ENCODE data around the gene POU2F3. TPM values are rescaled to one million over a fixed set of nuclear protein-coding genes. Genes with fewer than 3 reads are reported as not detected.
A peak's percentile ranks its signal among the peaks of the same experiment; 100 is the strongest.
"Not testable (repeated sequence)": the region's sequence is repeated elsewhere in the genome, so short reads cannot be mapped to it uniquely, and the experiment has no call there.

POU2F3 gene
- total RNA-seq, 1 experiment from 2014 or later: 0.62 TPM

DNA sequence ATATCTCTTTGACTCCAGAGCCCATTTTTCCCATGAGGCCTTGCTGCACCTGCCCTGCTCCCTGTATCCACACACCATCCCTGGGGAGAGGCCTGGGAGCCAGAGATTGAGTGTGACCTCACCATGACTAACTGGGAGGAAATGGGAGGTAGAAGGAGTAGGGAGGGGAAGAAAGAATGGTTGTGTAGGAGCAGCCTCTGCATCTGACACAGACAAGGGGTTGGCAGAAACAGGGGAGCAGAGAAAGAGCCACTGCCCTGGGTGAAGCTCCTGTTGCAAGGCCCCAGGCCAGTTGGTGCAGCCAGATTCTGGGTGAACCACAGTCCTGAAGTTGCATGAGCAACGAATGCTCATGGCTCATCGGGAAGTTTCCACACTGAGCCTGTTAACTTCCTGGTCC lies 32.4 kb downstream of the POU2F3 start:
- POLR2A ChIA-PET (ENCODE audit: unreplicated experiment): no interaction called here
- ATAC-seq: peak; percentile 99
- TF ChIP-seq EZH2 (IDR thresholded peaks at IDR 0.05; ENCODE audit: low read length, unreplicated experiment): no peak

DNA sequence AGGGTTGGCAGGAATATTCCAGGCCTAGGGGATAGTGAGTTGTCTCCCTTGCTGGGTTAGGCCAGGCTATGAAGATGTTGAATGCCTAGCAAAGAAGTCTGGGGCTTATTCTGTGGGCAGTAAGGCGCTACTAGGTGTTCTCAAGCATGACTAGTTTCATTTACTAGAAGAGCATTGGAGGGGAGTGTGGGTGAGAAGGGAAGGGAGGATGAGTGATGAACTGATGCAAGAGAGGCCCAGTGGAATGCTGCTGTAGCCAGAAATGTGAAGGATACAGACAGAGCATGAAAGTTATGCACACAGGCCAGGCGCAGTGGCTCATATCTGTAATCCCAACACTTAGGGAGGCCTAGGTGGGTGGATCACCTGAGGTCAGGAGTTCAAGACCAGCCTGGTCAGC lies 33.5 kb downstream of the POU2F3 start:
- H3K4me3 ChIP-seq (ENCODE audit: low read length): no peak overlapping the region
- no peaks in the 10 kb centered on the region for H3K36me3 ChIP-seq (ENCODE audit: low read depth, low read length)
- BruUV-seq (replicated peaks): no TSS peak
- ChIA-PET CTCF (no interaction called here), POLR2A (ENCODE audit: unreplicated experiment) (no interaction called here)
- no peaks in the 10 kb centered on the region for H3K9me3 ChIP-seq (ENCODE audit: low read length)
- intact Hi-C loops (cut with micrococcal nuclease): no loop called here
- no peak for ATAC-seq
- H3K79me2 ChIP-seq (ENCODE audit: low read length): no peaks in the 10 kb centered on the region
- H3K4me2 ChIP-seq (ENCODE audit: low read length): no peak overlapping the region
- no peak overlapping the region for H3K9ac ChIP-seq (ENCODE audit: low read length)
- DNase-seq: no peak
- H2AFZ ChIP-seq (ENCODE audit: low read length): no peak overlapping the region
- H3K4me1 ChIP-seq (ENCODE audit: insufficient read depth, low read length): peaks cover 10% of the 10 kb centered on the region
- H3F3A ChIP-seq (ENCODE audit: low read length, unreplicated experiment): no peaks in the 10 kb centered on the region
- H3K27me3 ChIP-seq (ENCODE audit: low read length): peaks cover 15% of the 10 kb centered on the region
- TF ChIP-seq, protein P1, sequence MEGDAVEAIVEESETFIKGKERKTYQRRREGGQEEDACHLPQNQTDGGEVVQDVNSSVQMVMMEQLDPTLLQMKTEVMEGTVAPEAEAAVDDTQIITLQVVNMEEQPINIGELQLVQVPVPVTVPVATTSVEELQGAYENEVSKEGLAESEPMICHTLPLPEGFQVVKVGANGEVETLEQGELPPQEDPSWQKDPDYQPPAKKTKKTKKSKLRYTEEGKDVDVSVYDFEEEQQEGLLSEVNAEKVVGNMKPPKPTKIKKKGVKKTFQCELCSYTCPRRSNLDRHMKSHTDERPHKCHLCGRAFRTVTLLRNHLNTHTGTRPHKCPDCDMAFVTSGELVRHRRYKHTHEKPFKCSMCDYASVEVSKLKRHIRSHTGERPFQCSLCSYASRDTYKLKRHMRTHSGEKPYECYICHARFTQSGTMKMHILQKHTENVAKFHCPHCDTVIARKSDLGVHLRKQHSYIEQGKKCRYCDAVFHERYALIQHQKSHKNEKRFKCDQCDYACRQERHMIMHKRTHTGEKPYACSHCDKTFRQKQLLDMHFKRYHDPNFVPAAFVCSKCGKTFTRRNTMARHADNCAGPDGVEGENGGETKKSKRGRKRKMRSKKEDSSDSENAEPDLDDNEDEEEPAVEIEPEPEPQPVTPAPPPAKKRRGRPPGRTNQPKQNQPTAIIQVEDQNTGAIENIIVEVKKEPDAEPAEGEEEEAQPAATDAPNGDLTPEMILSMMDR (conservative IDR thresholded peaks at IDR 0.05; ENCODE audit: low read depth, low read length): no peak
- TF ChIP-seq EZH2phosphoT487 (IDR thresholded peaks at IDR 0.05; ENCODE audit: borderline replicate concordance, low read length) (no peak), EZH2 (IDR thresholded peaks at IDR 0.05; ENCODE audit: low read length, unreplicated experiment) (no peak)
- no peaks in the 10 kb centered on the region for H3K9me2 ChIP-seq (replicated peaks; ENCODE audit: low read length)
- no peak overlapping the region for H3K27ac ChIP-seq (ENCODE audit: low read length)
- H4K20me1 ChIP-seq (ENCODE audit: low read length): no peaks in the 10 kb centered on the region

More for the DNA sequence above, 32.4 kb downstream of the POU2F3 start:
- intact Hi-C loops (cut with micrococcal nuclease): no loop called here
- Histone ChIP-seq H2AFZ (ENCODE audit: low read length) (peak overlapping the region; percentile 37; the same call in 1 of the 2 replicates), H3K9me2 (replicated peaks; ENCODE audit: low read length) (no peaks in the 10 kb centered on the region), H3K79me2 (ENCODE audit: low read length) (no peaks in the 10 kb centered on the region), H3K27ac (ENCODE audit: low read length) (peak overlapping the region; percentile 27), H3K9me3 (ENCODE audit: low read length) (no peaks in the 10 kb centered on the region), H3K36me3 (ENCODE audit: low read depth, low read length) (no peaks in the 10 kb centered on the region), H3K4me2 (ENCODE audit: low read length) (peak overlapping the region; percentile 31), H3K4me1 (ENCODE audit: insufficient read depth, low read length) (peaks cover 10% of the 10 kb centered on the region), H3K27me3 (ENCODE audit: low read length) (peaks cover 18% of the 10 kb centered on the region), H3K9ac (ENCODE audit: low read length) (no peak overlapping the region), H3K4me3 (ENCODE audit: low read length) (no peak overlapping the region), H4K20me1 (ENCODE audit: low read length) (no peaks in the 10 kb centered on the region), H3F3A (ENCODE audit: low read length, unreplicated experiment) (no peaks in the 10 kb centered on the region)
- BruUV-seq (replicated peaks): no TSS peak
- CTCF ChIA-PET: interaction anchor here (0.7 kb wide), 1 partner anchor 29 kb away, joined by 3 read pairs; no protein-coding TSS in a partner anchor
- peak; percentile 87 for DNase-seq

DNA sequence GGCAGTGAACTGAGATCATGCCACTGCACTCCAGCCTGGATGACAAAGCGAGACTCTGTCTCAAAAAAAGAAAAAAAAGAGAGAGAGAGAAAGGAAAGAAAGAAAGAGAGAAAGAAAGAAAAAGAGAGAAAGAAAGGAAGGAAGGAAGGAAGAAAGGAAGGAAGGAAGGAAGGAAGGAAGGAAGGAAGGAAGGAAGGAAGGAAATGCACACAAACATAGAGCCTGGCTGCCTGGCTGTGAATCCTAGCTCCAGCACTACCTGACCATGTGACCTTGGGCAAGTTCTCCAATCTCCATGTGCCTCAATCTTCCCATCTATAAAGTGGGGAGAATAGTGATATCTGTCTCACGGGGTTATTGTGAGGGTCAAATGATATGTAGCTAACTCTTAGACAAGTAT lies 34.0 kb downstream of the POU2F3 start:
- POLR2A ChIA-PET (ENCODE audit: unreplicated experiment); H3K9me2 ChIP-seq (replicated peaks; ENCODE audit: low read length); intact Hi-C loops (cut with micrococcal nuclease); CTCF ChIA-PET; BruUV-seq (replicated peaks); H2AFZ ChIP-seq (ENCODE audit: low read length); H3K36me3 ChIP-seq (ENCODE audit: low read depth, low read length); H4K20me1 ChIP-seq (ENCODE audit: low read length); H3K27ac ChIP-seq (ENCODE audit: low read length); H3K9ac ChIP-seq (ENCODE audit: low read length); DNase-seq; ATAC-seq; H3K9me3 ChIP-seq (ENCODE audit: low read length); H3K79me2 ChIP-seq (ENCODE audit: low read length); H3K4me3 ChIP-seq (ENCODE audit: low read length); H3F3A ChIP-seq (ENCODE audit: low read length, unreplicated experiment); H3K4me2 ChIP-seq (ENCODE audit: low read length): not testable (repeated sequence)
- Histone ChIP-seq H3K4me1 (ENCODE audit: insufficient read depth, low read length) (peaks cover 10% of the 10 kb centered on the region), H3K27me3 (ENCODE audit: low read length) (peaks cover 11% of the 10 kb centered on the region)

DNA sequence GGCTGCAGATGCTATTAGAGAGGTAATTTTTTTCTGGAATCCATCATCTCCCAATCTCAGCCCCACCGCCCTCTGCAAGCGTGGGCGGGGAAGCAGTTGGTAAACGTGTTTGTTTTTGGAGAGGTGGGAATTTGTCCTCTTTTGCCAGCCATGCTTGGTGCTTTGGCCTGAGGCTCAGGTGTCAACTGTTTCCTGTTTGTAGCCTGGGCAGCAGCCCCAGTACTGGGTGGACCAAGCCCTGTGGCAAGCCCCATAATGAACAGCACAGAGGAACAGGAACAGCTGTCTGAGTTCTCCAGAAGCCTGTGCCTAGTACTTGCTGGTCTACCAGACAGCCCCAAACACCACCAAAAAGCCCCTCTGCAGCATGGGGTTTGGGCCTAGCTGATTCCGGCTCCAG lies 39.6 kb downstream of the POU2F3 start:
- Histone ChIP-seq H2AFZ (ENCODE audit: low read length) (no peak overlapping the region), H3K27me3 (ENCODE audit: low read length) (peaks cover 4% of the 10 kb centered on the region), H3K4me1 (ENCODE audit: insufficient read depth, low read length) (no peaks in the 10 kb centered on the region), H3F3A (ENCODE audit: low read length, unreplicated experiment) (no peaks in the 10 kb centered on the region), H3K9me3 (ENCODE audit: low read length) (no peaks in the 10 kb centered on the region), H3K9ac (ENCODE audit: low read length) (no peak overlapping the region), H4K20me1 (ENCODE audit: low read length) (no peaks in the 10 kb centered on the region), H3K4me3 (ENCODE audit: low read length) (no peak overlapping the region), H3K36me3 (ENCODE audit: low read depth, low read length) (no peaks in the 10 kb centered on the region), H3K4me2 (ENCODE audit: low read length) (no peak overlapping the region), H3K27ac (ENCODE audit: low read length) (no peak overlapping the region), H3K79me2 (ENCODE audit: low read length) (no peaks in the 10 kb centered on the region), H3K9me2 (replicated peaks; ENCODE audit: low read length) (no peaks in the 10 kb centered on the region)
- no peak for ATAC-seq
- POLR2A ChIA-PET (ENCODE audit: unreplicated experiment): no interaction called here
- no peak for DNase-seq
- CTCF ChIA-PET: no interaction called here
- BruUV-seq (replicated peaks): no TSS peak
- intact Hi-C loops (cut with micrococcal nuclease): no loop called here
- TF ChIP-seq EZH2 (IDR thresholded peaks at IDR 0.05; ENCODE audit: low read length, unreplicated experiment): no peak
